Measurements from ENCODE around the gene ISG15.

DNA sequence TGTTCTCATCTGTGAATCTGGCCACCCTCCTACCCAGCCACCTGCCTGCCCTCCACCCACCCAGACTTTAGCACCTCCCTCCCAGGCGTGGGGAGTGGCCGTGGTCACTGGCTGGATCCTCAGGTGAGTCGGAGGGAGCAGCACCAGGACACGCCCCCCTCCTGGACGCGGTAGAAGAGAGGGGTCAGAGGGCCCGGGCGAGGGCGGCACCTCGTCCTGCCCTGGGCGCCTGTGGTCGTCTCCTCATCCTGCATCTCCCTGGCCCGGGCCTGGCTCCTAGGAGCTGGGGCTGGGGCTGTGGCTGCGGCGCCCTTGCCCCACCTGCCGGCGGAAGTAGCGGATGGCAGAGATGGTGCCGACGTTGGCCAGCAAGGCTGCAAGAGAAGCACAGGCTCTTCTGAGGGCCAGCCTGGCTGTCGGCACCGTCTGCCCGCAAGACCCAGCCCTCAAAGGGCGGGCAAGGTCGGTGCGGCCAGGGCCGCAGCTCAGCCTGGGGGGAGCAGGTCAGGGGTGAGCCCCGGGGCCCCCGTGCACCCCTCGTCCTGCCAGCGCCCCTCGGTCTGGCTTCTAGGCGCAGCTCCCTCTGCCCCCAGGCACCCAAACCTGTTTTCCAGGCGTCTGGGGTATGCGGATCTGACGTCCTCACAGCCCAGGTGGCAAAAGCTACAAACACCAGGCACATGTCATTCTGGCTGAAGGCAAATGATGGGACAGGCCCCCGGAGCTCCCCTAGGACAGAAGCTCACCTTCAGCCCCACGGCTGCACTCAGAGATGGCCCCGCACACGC lies 37.2 kb upstream of the ISG15 start:
- TF ChIP-seq SP1 (IDR thresholded peaks at IDR 0.05) = no peak
- no peak for TF ChIP-seq FOXK2 (IDR thresholded peaks at IDR 0.05)

Measured in HEK293T (cell line).